ENCODE data around the gene MLXIP.
"Not testable (repeated sequence)": the region's sequence is repeated elsewhere in the genome, so short reads cannot be mapped to it uniquely, and the experiment has no call there.

The MLXIP gene

DNA sequence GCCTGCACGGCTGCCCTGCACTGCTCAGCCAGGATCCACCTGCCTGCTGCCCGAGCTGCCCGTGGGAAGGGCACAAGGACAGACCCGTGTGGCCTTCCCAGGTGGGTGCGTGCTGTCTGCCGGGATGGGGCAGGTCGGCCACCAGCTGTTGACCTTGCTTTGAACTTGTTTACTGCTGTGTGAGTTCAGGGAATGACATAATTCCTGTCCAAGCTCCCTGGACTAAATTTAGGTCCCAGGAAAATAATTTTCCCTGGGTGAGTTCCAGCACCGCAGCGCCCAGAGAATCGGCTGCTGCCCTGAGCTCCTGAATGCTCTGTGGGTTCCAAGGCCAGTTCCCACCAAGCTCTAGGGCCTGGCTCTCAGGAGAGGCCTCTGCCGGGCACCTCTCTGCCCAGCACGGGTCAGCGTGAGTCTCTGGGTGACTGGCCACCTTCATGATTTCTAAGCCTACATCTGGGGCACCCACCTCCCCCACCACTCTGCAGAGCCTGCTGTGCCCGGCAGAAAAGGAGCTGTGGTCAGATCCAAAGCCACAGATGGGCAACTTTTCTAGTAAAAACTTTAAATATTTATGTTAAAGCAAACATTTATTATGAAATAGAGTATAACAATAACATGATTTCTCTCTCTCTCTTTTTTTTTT is 27.2 kb upstream of the MLXIP start:
- DNase-seq (ENCODE audit: insufficient read length, low spot score), result no peak
- no peak for FAIRE-seq

DNA sequence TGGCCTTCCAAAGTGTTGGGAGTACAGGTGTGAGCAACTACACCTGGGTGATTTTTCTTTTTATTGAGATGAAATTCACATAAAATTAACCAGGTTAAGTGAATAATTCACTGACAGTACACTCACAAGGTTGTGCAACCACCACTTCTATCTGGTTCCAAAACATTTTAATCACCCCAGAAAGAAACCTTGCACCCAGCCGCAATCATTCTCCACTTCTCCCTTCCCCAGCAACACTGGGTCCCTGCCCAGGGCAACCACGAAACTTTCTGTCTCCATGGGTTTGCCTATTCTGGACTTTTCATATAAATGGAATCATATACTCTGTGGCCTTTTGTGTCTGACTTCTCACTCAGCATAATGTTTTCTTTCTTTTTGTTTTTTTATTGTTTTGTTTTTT is 26.3 kb upstream of the MLXIP start:
- DNase-seq (ENCODE audit: insufficient read length, low spot score) (no peak), FAIRE-seq (no peak)

DNA sequence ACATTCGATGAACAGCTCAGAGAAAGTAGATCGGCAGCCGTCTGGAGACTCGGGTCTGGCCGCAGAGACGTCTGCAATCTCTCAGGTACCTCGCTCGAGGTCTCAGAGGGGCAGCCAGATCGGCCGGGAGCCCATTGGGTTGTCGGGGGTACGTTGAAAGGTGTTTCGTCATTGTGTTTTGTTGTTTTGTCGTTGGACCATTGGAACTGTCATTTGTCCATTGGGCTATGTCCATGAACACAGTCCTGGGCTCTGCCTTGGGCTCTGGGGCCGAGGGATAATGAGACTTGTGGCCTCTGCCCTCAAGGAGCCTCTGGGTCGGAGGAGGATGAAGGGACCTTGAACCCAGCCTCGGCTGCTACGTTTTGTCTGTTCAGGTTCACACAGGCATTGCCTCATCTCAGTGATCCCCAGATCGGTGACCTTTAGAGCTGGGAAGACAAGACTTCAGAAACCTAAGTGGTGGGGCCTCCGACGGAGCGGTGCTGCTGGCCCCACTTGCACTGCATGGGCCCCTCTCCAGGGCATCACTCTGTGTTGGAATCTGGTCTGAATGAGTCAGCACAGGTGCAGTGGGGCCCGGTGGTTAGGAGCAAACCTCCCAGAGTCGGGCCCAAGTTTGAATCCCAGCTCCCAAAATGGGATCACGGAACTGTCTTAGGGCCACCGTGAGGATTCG is 23.6 kb upstream of the MLXIP start:
- no peak for DNase-seq (ENCODE audit: insufficient read length, low spot score)

DNA sequence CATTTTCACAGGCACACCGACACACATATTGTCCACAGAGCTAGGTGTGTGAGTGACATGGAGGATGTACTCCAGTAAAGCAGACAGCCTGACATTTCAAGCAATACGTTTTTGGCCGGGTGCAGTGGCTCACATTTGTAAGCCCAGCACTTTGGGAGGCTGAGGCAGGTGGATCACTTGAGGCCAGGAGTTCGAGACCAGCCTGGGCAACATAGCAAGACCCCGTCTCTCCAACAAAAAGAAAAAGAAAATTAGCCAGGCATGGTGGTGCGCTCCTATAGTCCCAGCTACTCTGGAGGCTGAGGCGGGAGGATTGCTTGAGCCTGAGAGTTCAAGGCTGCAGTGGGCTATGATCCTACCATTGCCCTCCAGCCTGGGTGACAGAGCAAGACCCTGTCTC is 22.1 kb upstream of the MLXIP start:
- not testable (repeated sequence) for DNase-seq (ENCODE audit: insufficient read length, low spot score); FAIRE-seq

More for the DNA sequence above, 23.6 kb upstream of the MLXIP start:
- no peak for FAIRE-seq

DNA sequence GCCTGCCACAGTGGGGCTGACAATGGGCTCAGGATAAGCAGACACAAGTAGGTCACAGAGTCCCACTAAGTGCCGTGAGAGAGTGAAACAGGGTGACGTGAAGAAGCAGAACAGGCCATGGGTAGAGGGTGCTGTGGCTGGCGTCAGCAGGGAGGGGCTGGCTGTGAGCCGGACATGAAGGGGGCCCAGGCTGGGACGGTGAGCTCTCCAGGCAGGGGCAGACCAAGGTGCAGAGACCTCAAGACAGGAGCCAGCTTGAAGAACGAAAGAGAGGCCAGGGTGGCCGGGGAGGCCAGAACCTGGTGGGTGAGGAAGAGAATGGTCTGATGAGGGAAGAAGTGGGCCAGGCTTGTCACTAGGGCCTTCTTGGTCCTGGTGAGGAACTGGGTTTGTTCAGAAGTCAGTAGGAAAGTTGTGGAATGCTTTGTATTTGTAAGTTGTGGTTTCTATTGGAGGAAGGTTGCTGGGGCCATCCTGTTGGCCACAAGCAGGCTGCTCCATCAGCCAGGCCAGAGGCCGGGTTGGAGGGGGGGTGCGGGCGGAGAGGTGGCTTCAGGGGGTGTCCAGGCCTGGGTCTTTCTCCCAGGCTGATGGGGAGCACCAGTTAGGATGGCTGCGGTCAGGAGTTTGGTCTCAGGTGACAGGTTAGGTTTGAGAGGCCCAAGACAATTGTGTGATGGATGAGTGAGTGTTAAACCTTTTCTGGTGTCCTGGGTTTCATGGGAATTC is 21.4 kb upstream of the MLXIP start:
- FAIRE-seq (no peak), DNase-seq (ENCODE audit: insufficient read length, low spot score) (no peak)

DNA sequence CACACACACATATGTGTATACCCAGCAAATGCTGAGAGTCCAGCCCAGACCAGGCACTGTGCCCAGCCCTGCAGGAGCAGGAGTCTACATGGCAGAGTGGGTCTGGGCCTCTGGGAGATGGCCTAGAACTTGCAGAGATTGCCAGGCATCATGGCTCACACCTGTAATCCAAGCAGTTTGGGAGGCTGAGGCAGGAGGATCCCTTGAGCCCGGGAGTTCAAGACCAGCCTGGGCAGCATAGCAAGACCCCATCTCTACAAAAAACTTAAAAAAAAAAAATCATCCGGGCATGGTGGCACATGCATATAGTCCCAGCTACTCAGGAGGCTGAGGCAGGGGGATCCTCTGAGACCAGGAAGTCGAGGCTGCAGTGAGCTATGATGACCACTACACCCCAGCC is 20.8 kb upstream of the MLXIP start:
- FAIRE-seq, result no peak
- DNase-seq (ENCODE audit: insufficient read length, low spot score), result no peak

DNA sequence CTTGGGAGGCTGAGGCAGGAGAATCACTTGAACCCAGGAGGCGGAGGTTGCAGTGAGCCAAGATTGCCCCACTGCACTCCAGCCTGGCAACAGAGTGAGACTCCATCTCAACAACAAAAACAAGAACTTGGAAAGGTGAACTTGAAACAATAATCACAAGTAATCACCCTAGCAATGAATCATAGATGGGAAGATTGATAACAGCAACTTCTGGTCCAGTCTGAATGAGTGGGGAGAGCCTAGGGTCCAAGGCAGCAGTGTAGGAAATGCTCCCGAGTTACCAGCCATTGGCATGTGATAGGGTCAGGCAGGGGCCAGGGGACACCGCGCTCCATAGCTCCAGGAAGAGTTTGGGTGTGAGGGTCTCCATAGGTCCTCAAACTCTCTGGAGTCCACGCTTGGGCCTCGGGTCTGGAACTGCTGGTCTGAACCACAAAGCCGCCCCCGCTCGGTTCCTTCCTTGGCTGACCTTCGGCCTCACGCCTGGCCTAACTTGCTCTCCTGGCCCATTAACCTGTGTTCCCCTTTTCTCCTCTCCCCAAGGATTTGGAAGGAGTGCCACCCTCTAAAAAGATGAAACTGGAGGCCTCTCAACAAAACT is 19.9 kb upstream of the MLXIP start:
- FAIRE-seq (no peak), DNase-seq (ENCODE audit: insufficient read length, low spot score) (no peak)

DNA sequence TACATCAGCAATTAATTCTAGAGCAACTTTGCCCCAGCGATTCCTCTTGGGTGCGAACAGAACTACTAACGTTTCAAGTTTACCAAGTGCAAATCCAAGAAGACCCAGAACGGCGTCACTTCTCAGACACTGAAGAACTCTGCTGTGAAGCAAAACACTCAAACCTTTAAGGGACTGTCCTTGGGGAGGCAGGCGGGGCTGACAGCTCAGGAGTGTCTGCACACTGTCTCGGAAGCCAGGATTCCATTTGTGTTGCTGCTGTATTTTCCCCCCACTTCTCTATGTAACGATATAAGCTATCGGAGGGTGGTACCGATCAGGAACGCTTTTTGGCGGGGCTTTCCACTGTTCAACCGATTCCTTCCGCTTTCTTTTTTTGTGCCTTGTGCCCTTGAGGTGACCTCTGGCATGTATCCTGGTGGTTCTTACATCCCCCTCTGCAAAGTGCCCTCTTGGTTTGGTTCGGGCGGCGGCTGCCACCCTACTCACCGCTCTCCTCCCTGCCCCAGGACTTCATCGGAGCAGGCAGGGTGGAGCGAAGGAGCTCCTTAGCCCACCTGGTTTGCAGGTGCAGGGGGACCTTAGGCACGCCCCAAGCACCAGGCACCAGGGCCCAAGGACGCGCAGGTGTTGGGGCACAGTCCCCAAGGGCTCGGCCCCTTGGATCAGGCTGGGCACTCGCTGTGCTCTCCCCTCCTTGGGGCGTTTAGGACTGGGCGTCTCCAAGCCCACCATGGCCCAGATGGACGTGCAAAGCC is 19.2 kb upstream of the MLXIP start:
- no peak for FAIRE-seq
- DNase-seq (ENCODE audit: insufficient read length, low spot score), result no peak

DNA sequence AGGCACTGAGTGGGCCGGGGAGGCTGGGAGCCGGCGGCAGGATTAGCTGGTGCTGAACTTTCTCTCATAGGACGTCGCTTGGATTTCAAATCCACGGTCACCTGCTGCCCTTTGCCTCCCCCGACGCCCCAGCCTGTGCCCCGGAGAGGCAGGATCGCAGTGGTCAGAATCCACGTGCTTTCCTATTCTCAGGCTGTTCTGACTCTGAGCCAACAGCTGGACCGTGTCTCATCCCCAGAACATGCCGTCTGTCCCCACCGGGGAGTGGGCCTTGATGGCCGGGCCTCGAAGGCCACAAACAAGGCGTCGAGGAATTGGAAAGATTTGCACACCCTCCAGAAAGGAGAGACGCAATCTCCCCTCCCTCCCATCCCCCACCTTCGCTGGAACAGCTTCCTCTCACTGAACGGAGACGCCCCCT is 18.5 kb upstream of the MLXIP start:
- no peak for FAIRE-seq

DNA sequence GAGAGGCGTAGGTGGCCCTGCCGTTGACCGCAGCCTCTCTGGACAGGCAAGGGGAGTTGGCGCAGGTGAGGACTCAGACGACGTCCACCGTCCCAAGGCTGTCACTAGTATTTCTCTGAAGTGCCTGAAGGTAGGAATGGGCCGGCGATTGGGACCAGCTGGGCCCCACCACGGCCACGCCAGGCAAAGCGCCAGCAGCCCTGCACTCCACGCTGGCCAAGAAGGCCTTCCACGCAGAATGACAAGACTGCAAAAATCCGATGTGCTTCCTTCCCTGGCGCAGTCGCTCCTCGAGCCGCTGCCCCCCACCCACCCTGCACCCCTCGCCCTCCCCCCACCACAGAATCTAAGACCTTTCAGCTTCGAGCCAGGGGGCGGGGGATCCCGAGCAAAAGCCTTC is 17.3 kb upstream of the MLXIP start:
- FAIRE-seq (no peak), DNase-seq (ENCODE audit: insufficient read length, low spot score) (no peak)

More for the DNA sequence above, 18.5 kb upstream of the MLXIP start:
- no peak for DNase-seq (ENCODE audit: insufficient read length, low spot score)

DNA sequence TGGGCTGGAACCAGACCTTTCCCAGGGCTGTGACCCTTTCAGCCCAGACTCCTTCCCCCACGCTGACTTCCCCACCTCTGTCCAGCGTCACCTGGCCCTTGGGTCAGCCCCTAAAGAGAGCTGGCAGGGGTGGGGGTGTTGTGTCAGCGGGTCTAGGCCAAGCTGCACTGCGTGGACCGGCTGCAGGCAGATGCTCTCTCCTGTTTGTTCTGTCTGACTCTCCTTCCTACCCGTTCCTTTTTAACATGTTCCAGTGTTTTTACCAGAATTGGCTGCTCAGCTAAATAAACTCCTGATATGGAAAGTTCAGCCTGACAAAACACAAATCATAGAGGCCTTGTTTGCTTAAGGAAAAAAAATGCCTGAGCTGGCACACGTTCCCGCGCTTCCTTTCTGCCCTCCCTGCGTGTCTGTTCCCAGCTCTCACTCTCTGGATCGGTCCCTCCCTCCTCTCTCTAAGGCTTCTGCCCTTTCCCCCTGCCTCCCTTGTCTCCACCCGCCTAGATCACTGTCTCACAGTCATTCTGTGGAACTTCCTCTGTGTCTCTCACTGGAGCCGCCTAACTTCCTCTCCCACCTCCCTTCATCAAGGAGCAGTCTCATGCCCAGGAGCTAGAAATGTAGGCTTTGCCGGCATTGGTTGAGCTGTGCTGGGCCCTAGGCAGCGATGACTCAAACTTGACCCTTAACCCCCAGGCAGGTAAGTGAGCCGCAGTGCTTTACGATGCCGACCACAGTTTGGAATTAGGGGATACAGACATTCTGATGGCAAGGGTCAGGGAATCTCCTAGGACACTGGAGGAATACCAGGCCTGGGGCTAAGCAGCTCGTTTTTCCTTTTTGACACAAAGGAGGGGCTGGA is 15.5 kb upstream of the MLXIP start:
- peak; percentile 63 for DNase-seq (ENCODE audit: insufficient read length, low spot score)
- FAIRE-seq, result no peak

DNA sequence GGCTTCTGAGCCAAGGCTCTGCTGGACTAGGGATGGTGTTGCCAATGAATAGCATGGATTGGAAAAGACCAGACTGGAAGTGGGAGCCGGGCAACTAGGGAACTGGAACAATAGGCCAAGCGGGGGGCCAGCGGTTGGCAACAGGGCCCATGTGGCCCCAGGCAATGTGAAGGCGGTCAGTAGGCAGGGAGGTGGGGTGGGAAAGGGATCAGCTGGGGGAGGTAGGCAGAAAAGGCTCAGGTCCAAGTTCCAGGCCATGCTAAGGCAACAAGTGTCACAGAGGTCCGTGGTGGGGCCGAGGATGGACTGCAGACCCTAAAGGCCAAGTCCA is 14.9 kb upstream of the MLXIP start:
- FAIRE-seq, result no peak
- no peak for DNase-seq (ENCODE audit: insufficient read length, low spot score)

DNA sequence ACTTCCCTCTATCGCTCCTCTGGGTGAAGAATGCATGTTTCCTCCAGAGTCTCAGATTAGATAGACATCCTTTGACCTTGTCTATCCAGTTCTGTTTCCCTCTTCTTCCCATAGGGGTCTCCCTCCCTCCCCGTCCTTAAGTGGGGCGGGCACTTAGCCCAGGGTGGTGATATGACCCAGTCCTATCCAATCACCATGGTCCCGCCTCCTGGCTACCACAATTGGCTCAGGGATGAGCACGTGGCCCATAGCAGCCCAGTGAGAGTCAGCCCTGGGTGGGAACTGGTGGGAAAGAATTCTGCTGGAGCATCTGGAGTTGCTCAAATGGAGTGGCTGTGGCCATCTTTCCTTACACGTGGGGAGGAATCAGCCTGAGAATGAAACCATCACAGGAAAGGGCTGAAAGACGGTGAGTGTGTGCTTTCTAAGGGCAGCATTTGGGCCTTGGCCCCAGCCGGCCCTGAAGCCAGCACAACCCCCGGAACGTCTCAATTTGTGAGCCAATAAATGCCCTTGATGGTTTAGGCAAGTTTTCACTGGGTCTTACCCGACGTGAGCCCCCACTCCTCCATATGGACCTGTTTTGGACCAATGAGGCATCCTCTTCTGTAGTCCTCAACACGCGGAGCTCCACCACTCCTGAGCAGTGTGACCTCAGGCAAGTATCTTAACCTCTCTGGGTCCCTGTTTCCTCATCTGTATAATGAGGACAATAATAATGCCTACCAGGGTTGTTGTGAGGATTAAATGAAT is 14.4 kb upstream of the MLXIP start:
- peak; percentile 95 for DNase-seq (ENCODE audit: insufficient read length, low spot score)
- peak; percentile 88 for FAIRE-seq

DNA sequence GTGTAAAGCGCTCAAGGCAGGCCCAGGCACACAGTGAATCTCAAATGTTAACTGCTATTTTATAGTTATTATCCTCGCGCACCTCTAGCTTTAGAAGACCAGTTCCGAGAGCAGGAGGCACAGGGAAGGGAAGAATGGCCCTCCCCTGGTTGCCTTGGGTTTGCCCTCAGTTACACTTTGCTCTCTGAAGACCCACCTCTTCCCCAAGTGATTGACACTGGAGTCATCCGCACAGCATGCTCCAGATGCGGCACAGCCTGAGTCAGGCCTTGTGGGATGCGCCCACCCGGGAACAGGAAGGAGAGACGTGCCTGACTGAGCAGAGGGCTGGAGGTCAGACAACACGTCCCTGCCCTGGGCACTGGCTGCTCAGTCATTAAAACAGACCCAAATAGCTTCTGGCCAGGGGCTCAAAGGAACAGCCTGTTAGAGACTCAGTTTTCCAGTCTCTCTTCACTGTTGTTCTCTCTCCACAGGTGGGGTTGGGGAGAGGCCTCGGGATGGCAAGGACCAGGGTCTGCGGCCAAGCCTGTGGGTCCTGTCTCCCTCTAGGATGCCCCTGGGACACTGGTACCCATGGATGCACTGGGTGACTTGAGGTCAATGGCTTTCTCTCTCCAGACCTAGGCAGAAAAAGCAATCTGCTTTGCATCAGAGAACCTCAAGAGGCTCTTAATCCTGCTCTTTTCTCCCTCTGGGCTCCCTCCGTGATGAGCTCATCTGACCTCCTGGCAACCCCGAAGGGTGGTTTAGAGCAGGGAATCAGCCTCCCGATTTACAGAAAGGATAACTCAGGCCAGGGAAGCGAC is 13.6 kb upstream of the MLXIP start:
- DNase-seq (ENCODE audit: insufficient read length, low spot score), result peak; percentile 85

DNA sequence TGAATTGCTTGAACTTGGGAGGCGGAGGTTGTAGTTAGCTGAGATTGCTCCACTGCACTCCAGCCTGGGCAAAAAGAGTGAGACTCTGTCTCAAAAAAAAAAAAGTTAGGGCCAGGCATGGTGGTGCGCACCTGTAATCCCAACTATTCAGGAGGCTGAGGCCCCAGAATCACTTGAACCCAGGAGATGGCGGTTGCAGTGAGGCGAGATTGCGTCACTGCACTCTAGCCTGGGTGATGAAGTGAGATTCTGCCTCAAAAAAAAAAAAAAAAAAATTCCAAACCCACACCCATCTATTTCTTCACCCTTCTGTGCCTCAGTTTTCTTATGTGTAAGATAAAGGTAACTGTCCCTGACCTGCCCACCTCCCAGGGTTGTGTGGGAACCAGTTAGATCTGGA is 11.0 kb upstream of the MLXIP start:
- FAIRE-seq (no peak), DNase-seq (ENCODE audit: insufficient read length, low spot score) (no peak)

More for the DNA sequence above, 13.6 kb upstream of the MLXIP start:
- FAIRE-seq, result peak; percentile 89

DNA sequence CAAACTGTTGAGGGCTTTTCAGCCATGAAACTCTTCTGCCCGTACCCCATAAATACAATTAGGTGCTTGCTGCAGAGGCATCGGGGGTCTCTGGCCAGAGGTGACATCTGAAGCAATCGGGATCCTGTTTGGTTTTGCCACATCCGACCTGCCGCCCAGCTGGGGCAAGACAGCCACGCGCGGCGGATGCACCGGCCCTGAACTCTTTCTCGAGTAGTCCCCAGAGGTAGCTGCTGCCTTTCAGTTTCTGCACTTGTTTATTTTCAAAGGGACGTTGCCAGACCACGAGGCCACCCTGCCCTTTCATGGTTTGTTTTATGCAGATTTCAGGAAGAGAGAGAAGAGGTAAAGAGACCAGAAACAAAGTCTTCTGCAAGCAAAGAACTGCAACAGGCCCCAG is 10.6 kb upstream of the MLXIP start:
- no peak for DNase-seq (ENCODE audit: insufficient read length, low spot score)
- FAIRE-seq, result no peak

DNA sequence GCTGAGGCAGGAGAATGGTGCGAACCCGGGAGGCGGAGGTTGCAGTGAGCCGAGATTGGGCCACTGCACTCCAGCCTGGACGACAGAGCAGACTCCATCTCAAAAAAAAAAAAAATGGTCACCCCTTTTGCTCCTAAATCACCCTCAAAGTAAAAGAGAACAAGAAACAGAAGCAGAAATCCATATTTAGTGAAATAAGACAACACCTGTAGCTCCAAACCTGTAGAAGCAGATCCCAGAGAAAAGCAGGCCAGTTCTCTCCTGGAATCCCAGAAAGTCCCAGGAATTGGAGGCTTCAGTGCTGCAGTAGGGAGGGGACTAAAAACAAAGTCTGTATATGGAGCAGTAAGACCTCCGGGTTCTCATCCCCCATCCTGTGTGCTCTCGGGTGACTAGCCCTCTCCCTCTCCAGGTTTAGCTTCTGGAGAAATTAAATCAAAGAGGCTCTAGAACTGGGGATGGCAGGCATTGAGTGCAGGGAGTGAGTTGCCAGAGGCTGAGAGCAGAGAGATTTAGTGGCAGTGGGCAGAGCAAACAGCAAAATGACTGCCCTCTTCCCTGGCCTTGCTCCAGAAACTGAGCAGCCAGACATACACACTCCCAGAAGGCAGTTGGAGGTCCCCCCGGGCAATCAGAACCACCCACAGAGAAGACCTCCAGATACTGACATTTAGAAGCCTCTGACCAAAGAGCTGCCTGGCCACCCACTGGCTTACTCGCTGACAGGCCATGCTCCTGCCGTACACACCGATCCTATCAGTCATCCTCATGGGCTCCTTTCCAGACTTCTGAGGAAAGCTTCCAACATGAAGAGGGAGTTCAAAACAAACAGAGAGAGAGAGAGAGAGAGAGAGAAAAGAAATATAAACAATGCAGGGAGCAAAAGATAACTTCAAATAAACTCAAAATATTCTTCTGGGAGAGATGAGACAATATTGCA is 6.3 kb upstream of the MLXIP start:
- DNase-seq (ENCODE audit: insufficient read length, low spot score), result peak; percentile 79
- no peak for FAIRE-seq

Measured in HTR-8/SVneo (cell line).